Astrocyte (in vitro differentiated cells and primary cell): ENCODE data around the gene ASPRV1. TPM values are rescaled to one million over a fixed set of nuclear protein-coding genes. Genes with fewer than 3 reads are reported as not detected.

Experiments used
- DNase-seq: peaks from one replicate; pipeline ENCODE4 v3.0.0-alpha.2; 2010; ENCODE audit warnings: low read depth
- FAIRE-seq: peaks from 2 replicates; lab custom pipeline; 2011; peaks lifted over from hg19 to GRCh38; lab: Jason Lieb, UNC
- H2AFZ ChIP-seq: 2 replicates; pipeline ENCODE4 v1.6.0; 2012; ENCODE audit warnings: low read depth, low read length, inconsistent platforms
- H3K27ac ChIP-seq: 2 replicates; pipeline ENCODE4 v1.5.1; 2011; ENCODE audit warnings: low read depth, low read length, inconsistent platforms
- H3K27me3 ChIP-seq: 2 replicates; pipeline ENCODE4 v1.6.0; 2011; ENCODE audit warnings: low read length, inconsistent platforms; ENCODE audit not compliant: insufficient read depth
- H3K36me3 ChIP-seq: 2 replicates; pipeline ENCODE4 v1.5.1; 2011; ENCODE audit warnings: low read length, inconsistent platforms; ENCODE audit not compliant: insufficient read depth
- H3K4me1 ChIP-seq: 2 replicates; pipeline ENCODE4 v1.5.1; 2011; ENCODE audit warnings: low read length, inconsistent platforms; ENCODE audit not compliant: insufficient read depth
- H3K4me2 ChIP-seq: 2 replicates; pipeline ENCODE4 v1.6.0; 2012; ENCODE audit warnings: low read length, inconsistent platforms
- H3K4me3 ChIP-seq: 2 replicates; pipeline ENCODE4 v1.5.1; 2011; ENCODE audit warnings: low read depth, mild to moderate bottlenecking, low read length, inconsistent platforms; ENCODE audit not compliant: insufficient read depth
- H3K79me2 ChIP-seq: 2 replicates; pipeline ENCODE4 v1.6.0; 2012; ENCODE audit warnings: mild to moderate bottlenecking, low read length, inconsistent platforms; ENCODE audit not compliant: insufficient read depth
- H3K9ac ChIP-seq: 2 replicates; pipeline ENCODE4 v1.6.0; 2012; ENCODE audit warnings: mild to moderate bottlenecking, low read length, inconsistent platforms
- H3K9me3 ChIP-seq: 2 replicates; pipeline ENCODE4 v1.5.1; 2012; ENCODE audit warnings: low read depth, mild to moderate bottlenecking, low read length, inconsistent platforms; ENCODE audit not compliant: insufficient read depth
- H4K20me1 ChIP-seq: 2 replicates; pipeline ENCODE4 v1.6.0; 2012; ENCODE audit warnings: low read length, inconsistent platforms; ENCODE audit not compliant: insufficient read depth
- H3K27ac Mint-ChIP-seq: one replicate; pipeline ENCODE4 v1.8.0; 2021; ENCODE audit warnings: mild to moderate bottlenecking, mixed read lengths; ENCODE audit not compliant: unreplicated experiment
- H3K27me3 Mint-ChIP-seq: one replicate; pipeline ENCODE4 v1.8.0; 2021; ENCODE audit warnings: low read depth, mixed read lengths; ENCODE audit not compliant: unreplicated experiment
- H3K36me3 Mint-ChIP-seq: one replicate; pipeline ENCODE4 v1.8.0; 2021; ENCODE audit warnings: low read depth, mixed read lengths; ENCODE audit not compliant: unreplicated experiment
- H3K4me1 Mint-ChIP-seq: one replicate; pipeline ENCODE4 v1.8.0; 2021; ENCODE audit warnings: low read depth, mixed read lengths; ENCODE audit not compliant: unreplicated experiment
- H3K4me3 Mint-ChIP-seq: one replicate; pipeline ENCODE4 v1.8.0; 2021; ENCODE audit warnings: mild to moderate bottlenecking, moderate library complexity, mixed read lengths; ENCODE audit not compliant: unreplicated experiment
- H3K9me3 Mint-ChIP-seq: one replicate; pipeline ENCODE4 v1.8.0; 2021; ENCODE audit warnings: mild to moderate bottlenecking, mixed read lengths; ENCODE audit not compliant: unreplicated experiment
- EZH2 ChIP-seq: IDR thresholded peaks from 2 replicates; pipeline ENCODE4 v1.6.1; 2012; ENCODE audit warnings: mild to moderate bottlenecking, low read length, inconsistent platforms; ENCODE audit not compliant: insufficient read depth
- total RNA-seq: library from RNA; stranded (reverse); gene quantifications from 2 replicates; pipeline ENCODE4 v1.2.1, GENCODE V29; 2021
- TF ChIP-seq, protein P1 (sequence below): IDR thresholded peaks from 2 replicates; pipeline ENCODE4 v1.5.1; 2011; ENCODE audit warnings: low read depth, mild to moderate bottlenecking, inconsistent platforms, low read length, moderate library complexity; ENCODE audit not compliant: insufficient read depth

ASPRV1 gene
- total RNA-seq, 1 donor from 2014 or later, result 0.23 TPM

GRCh38 chr2:69933254-69933828 is 28.1 kb downstream of the ASPRV1 start:
- peak overlapping the region; percentile 97 for H3K27ac Mint-ChIP-seq
- H3K4me2 ChIP-seq, result peak overlapping the region; percentile 82
- no peak for FAIRE-seq
- H3K36me3 ChIP-seq, result peaks cover 14% of the 10 kb centered on the region
- H3K4me1 ChIP-seq, result peaks cover 26% of the 10 kb centered on the region
- DNase-seq, result no peak
- H3K4me3 ChIP-seq, result no peak overlapping the region
- H2AFZ ChIP-seq, result no peak overlapping the region
- peak overlapping the region; percentile 88 for H3K27ac ChIP-seq
- peaks cover 2% of the 10 kb centered on the region for H3K9me3 Mint-ChIP-seq
- H3K27me3 ChIP-seq, result no peaks in the 10 kb centered on the region
- peaks cover 31% of the 10 kb centered on the region for H3K36me3 Mint-ChIP-seq
- peaks cover 7% of the 10 kb centered on the region for H3K79me2 ChIP-seq
- H4K20me1 ChIP-seq, result no peaks in the 10 kb centered on the region
- H3K4me3 Mint-ChIP-seq, result peak overlapping the region; percentile 58
- TF ChIP-seq, protein P1, sequence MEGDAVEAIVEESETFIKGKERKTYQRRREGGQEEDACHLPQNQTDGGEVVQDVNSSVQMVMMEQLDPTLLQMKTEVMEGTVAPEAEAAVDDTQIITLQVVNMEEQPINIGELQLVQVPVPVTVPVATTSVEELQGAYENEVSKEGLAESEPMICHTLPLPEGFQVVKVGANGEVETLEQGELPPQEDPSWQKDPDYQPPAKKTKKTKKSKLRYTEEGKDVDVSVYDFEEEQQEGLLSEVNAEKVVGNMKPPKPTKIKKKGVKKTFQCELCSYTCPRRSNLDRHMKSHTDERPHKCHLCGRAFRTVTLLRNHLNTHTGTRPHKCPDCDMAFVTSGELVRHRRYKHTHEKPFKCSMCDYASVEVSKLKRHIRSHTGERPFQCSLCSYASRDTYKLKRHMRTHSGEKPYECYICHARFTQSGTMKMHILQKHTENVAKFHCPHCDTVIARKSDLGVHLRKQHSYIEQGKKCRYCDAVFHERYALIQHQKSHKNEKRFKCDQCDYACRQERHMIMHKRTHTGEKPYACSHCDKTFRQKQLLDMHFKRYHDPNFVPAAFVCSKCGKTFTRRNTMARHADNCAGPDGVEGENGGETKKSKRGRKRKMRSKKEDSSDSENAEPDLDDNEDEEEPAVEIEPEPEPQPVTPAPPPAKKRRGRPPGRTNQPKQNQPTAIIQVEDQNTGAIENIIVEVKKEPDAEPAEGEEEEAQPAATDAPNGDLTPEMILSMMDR, result no peak
- TF ChIP-seq EZH2, result no peak
- H3K4me1 Mint-ChIP-seq, result peaks cover 45% of the 10 kb centered on the region
- H3K27me3 Mint-ChIP-seq, result no peaks in the 10 kb centered on the region
- H3K9ac ChIP-seq, result peak overlapping the region; percentile 78
- H3K9me3 ChIP-seq, result no peaks in the 10 kb centered on the region

- Histone ChIP-seq H3K9ac (no peak overlapping the region), H3K4me2 (no peak overlapping the region), H3K27me3 (no peaks in the 10 kb centered on the region), H3K4me3 (no peak overlapping the region), H3K79me2 (peaks cover 7% of the 10 kb centered on the region), H3K27ac (no peak overlapping the region), H2AFZ (no peak overlapping the region), H4K20me1 (no peaks in the 10 kb centered on the region), H3K9me3 (no peaks in the 10 kb centered on the region), H3K36me3 (peaks cover 9% of the 10 kb centered on the region), H3K4me1 (peaks cover 26% of the 10 kb centered on the region)
- peaks cover 2% of the 10 kb centered on the region for H3K9me3 Mint-ChIP-seq
- DNase-seq (no peak), FAIRE-seq (no peak)
- no peak overlapping the region for H3K27ac Mint-ChIP-seq
- H3K36me3 Mint-ChIP-seq, result peaks cover 26% of the 10 kb centered on the region
- no peaks in the 10 kb centered on the region for H3K27me3 Mint-ChIP-seq
- H3K4me1 Mint-ChIP-seq, result peaks cover 43% of the 10 kb centered on the region
- TF ChIP-seq, protein P1, result no peak
- no peak for TF ChIP-seq EZH2
- H3K4me3 Mint-ChIP-seq, result no peak overlapping the region
These were observed 28.9 kb downstream of the ASPRV1 start for GRCh38 chr2:69932596-69932922.

DNA sequence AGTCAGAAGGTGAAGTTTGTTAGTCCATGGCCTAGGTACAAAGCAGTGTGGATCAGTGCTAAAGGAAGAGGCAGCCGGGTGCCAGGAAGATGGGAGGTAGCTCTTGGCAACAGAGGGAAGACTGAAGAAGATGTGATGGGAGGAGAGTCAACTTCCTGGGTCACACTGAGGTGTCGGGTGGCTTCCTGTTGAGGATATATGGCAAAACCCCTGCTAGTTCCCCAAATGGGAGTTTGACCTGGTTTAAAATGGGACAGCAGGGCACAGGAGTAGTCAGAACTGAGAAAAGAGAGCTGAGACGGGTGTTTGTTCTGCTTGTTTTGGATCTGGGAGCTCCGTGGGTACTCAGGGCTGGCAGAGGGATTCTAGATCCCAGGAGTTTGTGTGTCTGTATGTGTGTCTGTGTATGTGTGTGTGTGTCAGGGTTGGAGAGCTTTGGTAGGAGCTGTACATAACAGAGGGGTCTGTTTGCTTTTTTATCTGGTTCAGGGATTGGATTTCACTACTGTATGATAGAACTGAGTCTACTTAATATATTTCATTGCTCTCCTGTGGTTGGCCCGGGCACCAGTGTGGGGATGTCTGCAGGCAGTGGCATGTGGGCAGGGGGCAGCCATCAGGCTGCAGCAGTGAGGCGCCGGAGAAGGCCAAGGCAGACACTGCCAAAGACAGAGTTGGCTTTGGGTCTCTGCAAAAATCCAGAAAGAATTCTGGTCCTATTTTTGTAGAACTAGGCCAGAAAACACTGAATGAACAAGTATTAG is 29.4 kb downstream of the ASPRV1 start:
- Histone ChIP-seq H3K9ac (no peak overlapping the region), H3K4me1 (peaks cover 24% of the 10 kb centered on the region), H4K20me1 (no peaks in the 10 kb centered on the region), H3K27me3 (no peaks in the 10 kb centered on the region), H3K36me3 (peaks cover 12% of the 10 kb centered on the region), H3K79me2 (peaks cover 7% of the 10 kb centered on the region), H3K27ac (no peak overlapping the region), H2AFZ (no peak overlapping the region), H3K9me3 (no peaks in the 10 kb centered on the region), H3K4me2 (no peak overlapping the region), H3K4me3 (no peak overlapping the region)
- peaks cover 20% of the 10 kb centered on the region for H3K36me3 Mint-ChIP-seq
- H3K27me3 Mint-ChIP-seq, result no peaks in the 10 kb centered on the region
- DNase-seq (no peak), FAIRE-seq (no peak)
- peak overlapping the region; percentile 1 for H3K27ac Mint-ChIP-seq
- peak overlapping the region; percentile 37 for H3K4me3 Mint-ChIP-seq
- H3K9me3 Mint-ChIP-seq, result peaks cover 2% of the 10 kb centered on the region
- H3K4me1 Mint-ChIP-seq, result peaks cover 42% of the 10 kb centered on the region
- TF ChIP-seq EZH2, result no peak
- TF ChIP-seq, protein P1, result no peak
